H9 (cell line): Measurements from ENCODE around the gene OTOGL. TPM values are rescaled to one million over a fixed set of nuclear protein-coding genes. Genes with fewer than 3 reads are reported as not detected.

Source experiments
- DNase-seq: peaks from one replicate; pipeline ENCODE4 v3.0.0-alpha.2; 2017
- H2AFZ ChIP-seq: one replicate; pipeline ENCODE4 v1.6.1; 2013; ENCODE audit warnings: mild to moderate bottlenecking, low read length, control low read depth, moderate library complexity
- H2AK5ac ChIP-seq: 2 replicates; pipeline ENCODE4 v1.6.1; 2013; ENCODE audit warnings: low read length, control low read depth, mixed read lengths; ENCODE audit not compliant: insufficient read length
- H2BK120ac ChIP-seq: one replicate; pipeline ENCODE4 v1.6.1; 2013; ENCODE audit warnings: low read depth, mild to moderate bottlenecking, low read length, control low read depth, inconsistent platforms; ENCODE audit not compliant: poor library complexity, severe bottlenecking
- H2BK12ac ChIP-seq: 2 replicates; pipeline ENCODE4 v1.6.1; 2013; ENCODE audit warnings: low read length, control low read depth, mixed read lengths, low read depth; ENCODE audit not compliant: insufficient read length
- H2BK15ac ChIP-seq: 2 replicates; pipeline ENCODE4 v1.6.1; 2013; ENCODE audit warnings: low read depth, low read length, control low read depth
- H2BK20ac ChIP-seq: one replicate; pipeline ENCODE4 v1.6.1; 2013; ENCODE audit warnings: low read depth, mild to moderate bottlenecking, low read length, control low read depth, inconsistent platforms; ENCODE audit not compliant: poor library complexity, severe bottlenecking
- H2BK5ac ChIP-seq: 2 replicates; pipeline ENCODE4 v1.6.1; 2013; ENCODE audit warnings: low read length, control low read depth, mixed read lengths; ENCODE audit not compliant: insufficient read length
- H3K14ac ChIP-seq: 2 replicates; pipeline ENCODE4 v1.6.1; 2013; ENCODE audit warnings: low read length, control low read depth; ENCODE audit not compliant: insufficient read depth
- H3K18ac ChIP-seq: 2 replicates; pipeline ENCODE4 v1.6.1; 2013; ENCODE audit warnings: low read depth, mild to moderate bottlenecking, mixed read lengths, low read length, control low read depth; ENCODE audit not compliant: insufficient read length
- H3K23ac ChIP-seq: 2 replicates; pipeline ENCODE4 v1.6.1; 2013; ENCODE audit warnings: low read length, control low read depth, mixed read lengths, low read depth; ENCODE audit not compliant: insufficient read length
- H3K23me2 ChIP-seq: 2 replicates; pipeline ENCODE4 v1.6.1; 2013; ENCODE audit warnings: low read depth, mild to moderate bottlenecking, mixed read lengths, low read length, control low read depth; ENCODE audit not compliant: insufficient read length, poor library complexity, severe bottlenecking
- H3K27ac ChIP-seq: 2 replicates; pipeline ENCODE4 v1.5.1; 2013; ENCODE audit warnings: low read length, control low read depth, mixed read lengths, low read depth; ENCODE audit not compliant: insufficient read length
- H3K27me3 ChIP-seq: 2 replicates; pipeline ENCODE4 v1.6.1; 2013; ENCODE audit warnings: low read length, control low read depth, inconsistent platforms; ENCODE audit not compliant: insufficient read depth
- H3K4ac ChIP-seq: 2 replicates; pipeline ENCODE4 v1.6.1; 2013; ENCODE audit warnings: low read depth, mild to moderate bottlenecking, control low read depth, inconsistent platforms, low read length, moderate library complexity
- H3K4me1 ChIP-seq: 2 replicates; pipeline ENCODE4 v1.6.1; 2013; ENCODE audit warnings: low read length, control low read depth, inconsistent platforms; ENCODE audit not compliant: insufficient read depth
- H3K4me2 ChIP-seq: 2 replicates; pipeline ENCODE4 v1.6.1; 2013; ENCODE audit warnings: low read length, control low read depth, mixed read lengths; ENCODE audit not compliant: insufficient read length, insufficient read depth
- H3K56ac ChIP-seq: 2 replicates; pipeline ENCODE4 v1.6.1; 2013; ENCODE audit warnings: low read depth, mild to moderate bottlenecking, mixed read lengths, low read length, control low read depth; ENCODE audit not compliant: insufficient read length
- H3K79me1 ChIP-seq: 2 replicates; pipeline ENCODE4 v1.6.1; 2013; ENCODE audit warnings: low read depth, mild to moderate bottlenecking, moderate library complexity, low read length, control low read depth, inconsistent platforms; ENCODE audit not compliant: insufficient read depth, poor library complexity, severe bottlenecking
- H3K79me2 ChIP-seq: 2 replicates; pipeline ENCODE4 v1.6.1; 2013; ENCODE audit warnings: low read length, control low read depth, inconsistent platforms; ENCODE audit not compliant: insufficient read depth
- H3K9ac ChIP-seq: 2 replicates; pipeline ENCODE4 v1.6.1; 2013; ENCODE audit warnings: low read length, control low read depth, mixed read lengths; ENCODE audit not compliant: insufficient read length; ENCODE audit errors: extremely low read depth
- H3K9me3 ChIP-seq: one replicate; pipeline ENCODE4 v1.6.1; 2013; ENCODE audit warnings: low read depth, low read length, inconsistent platforms; ENCODE audit not compliant: control insufficient read depth
- H3T11ph ChIP-seq: one replicate; pipeline ENCODE4 v1.6.1; 2013; ENCODE audit warnings: mild to moderate bottlenecking, low read length, control low read depth, inconsistent platforms
- H4K20me1 ChIP-seq: one replicate; pipeline ENCODE4 v1.6.1; 2013; ENCODE audit not compliant: control insufficient read depth, insufficient read length, insufficient read depth
- H4K5ac ChIP-seq: 2 replicates; pipeline ENCODE4 v1.6.1; 2013; ENCODE audit warnings: low read depth, mild to moderate bottlenecking, mixed read lengths, low read length, control low read depth; ENCODE audit not compliant: insufficient read length
- H4K8ac ChIP-seq: replicated peaks from 2 replicates; pipeline ENCODE4 v1.6.1; 2013; ENCODE audit warnings: low read length, control low read depth, mixed read lengths, low read depth; ENCODE audit not compliant: insufficient read length
- H4K91ac ChIP-seq: 2 replicates; pipeline ENCODE4 v1.6.1; 2013; ENCODE audit warnings: low read depth, mild to moderate bottlenecking, moderate library complexity, mixed read lengths, low read length, control low read depth; ENCODE audit not compliant: insufficient read length
- H3K27ac Mint-ChIP-seq, 3 experiments: 2 replicates in 2 of 3; 3 replicates in 1 of 3; pipeline ENCODE4 v1.8.0; 2020 to 2021; ENCODE audit warnings: mixed read lengths in 3 of 3, mild to moderate bottlenecking in 1 of 3, moderate library complexity in 1 of 3
- H3K27me3 Mint-ChIP-seq: 2 replicates; pipeline ENCODE4 v1.8.0; 2021; ENCODE audit warnings: low read depth, mild to moderate bottlenecking, moderate library complexity, mixed read lengths
- H3K36me3 Mint-ChIP-seq, 3 experiments: 2 replicates in 2 of 3; 3 replicates in 1 of 3; pipeline ENCODE4 v1.8.0; 2020 to 2021; ENCODE audit warnings: low read depth in 3 of 3, mixed read lengths in 3 of 3; ENCODE audit not compliant: insufficient read depth in 1 of 3
- H3K4me1 Mint-ChIP-seq, 2 experiments: 2 replicates each; pipeline ENCODE4 v1.8.0; 2020; ENCODE audit warnings: mixed read lengths in 2 of 2
- H3K4me3 Mint-ChIP-seq, 2 experiments: 2 replicates in 1 of 2; 3 replicates in 1 of 2; pipeline ENCODE4 v1.8.0; 2020 to 2021; ENCODE audit warnings: mild to moderate bottlenecking in 2 of 2, mixed read lengths in 2 of 2, moderate library complexity in 1 of 2
- H3K9me3 Mint-ChIP-seq, 2 experiments: 2 replicates in 1 of 2; 3 replicates in 1 of 2; pipeline ENCODE4 v1.8.0; 2020; ENCODE audit warnings: mild to moderate bottlenecking in 2 of 2, mixed read lengths in 2 of 2, moderate library complexity in 1 of 2
- WGBS: extraction: QIAGEN DNeasy Blood & Tissue Kit; methylation state at CpG from one replicate; pipeline ENCODE4 v1.1.7; 2013; ENCODE audit warnings: missing lambda C conversion rate, low lambda C conversion rate, mixed read lengths; ENCODE audit not compliant: insufficient read length; ENCODE audit errors: extremely low coverage; 5-methylcytosine and 5-hydroxymethylcytosine counted together
- total RNA-seq: library from RNA; stranded (reverse); gene quantifications from 2 replicates; pipeline ENCODE4 v1.2.1, GENCODE V29; 2021
- TF ChIP-seq, protein P1 (sequence below): fragments of 200-600 bp; sonication (generic); conservative IDR thresholded peaks from 3 replicates; pipeline ENCODE4 v1.8.0; 2021; ENCODE audit warnings: antibody characterized with exemption, mild to moderate bottlenecking

Gene OTOGL
- total RNA-seq, 1 experiment from 2014 or later = 0.11 TPM

DNA sequence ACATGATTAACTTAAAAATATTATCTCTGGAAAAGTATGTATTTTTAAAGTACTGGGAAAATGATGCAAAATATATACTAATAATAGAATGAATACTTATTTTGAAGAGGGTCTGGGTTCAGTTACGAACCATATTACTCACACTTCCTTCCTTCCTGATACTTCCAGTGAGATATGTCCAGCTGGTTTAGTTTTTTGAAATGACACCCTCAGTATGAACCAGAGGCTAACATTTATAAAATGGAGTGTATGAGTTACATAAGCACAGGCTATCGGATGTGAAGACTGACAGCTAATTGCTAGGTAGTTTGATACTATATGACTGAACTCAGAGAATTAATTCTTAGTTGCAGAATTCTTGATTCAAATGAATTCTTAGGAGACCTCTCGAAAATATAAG is 122.9 kb downstream of the OTOGL start:
- Histone ChIP-seq H4K5ac (no peak overlapping the region), H2BK120ac (no peak overlapping the region), H3K4me1 (no peaks in the 10 kb centered on the region), H3K27ac (no peak overlapping the region), H3K9ac (no peak overlapping the region), H3K27me3 (no peaks in the 10 kb centered on the region), H2BK5ac (no peak overlapping the region), H3K79me2 (no peaks in the 10 kb centered on the region), H2AK5ac (no peak overlapping the region), H3K4me2 (no peak overlapping the region), H2AFZ (no peak overlapping the region), H2BK15ac (no peak overlapping the region), H3K14ac (no peak overlapping the region), H3K18ac (no peak overlapping the region), H2BK12ac (no peak overlapping the region), H3T11ph (no peak overlapping the region), H3K79me1 (no peaks in the 10 kb centered on the region), H3K23me2 (no peaks in the 10 kb centered on the region), H3K4ac (no peak overlapping the region), H4K91ac (no peak overlapping the region), H4K8ac (no peak overlapping the region), H3K56ac (no peak overlapping the region), H3K23ac (no peak overlapping the region), H2BK20ac (no peak overlapping the region), H4K20me1 (no peaks in the 10 kb centered on the region), H3K9me3 (no peaks in the 10 kb centered on the region)
- TF ChIP-seq, protein P1, sequence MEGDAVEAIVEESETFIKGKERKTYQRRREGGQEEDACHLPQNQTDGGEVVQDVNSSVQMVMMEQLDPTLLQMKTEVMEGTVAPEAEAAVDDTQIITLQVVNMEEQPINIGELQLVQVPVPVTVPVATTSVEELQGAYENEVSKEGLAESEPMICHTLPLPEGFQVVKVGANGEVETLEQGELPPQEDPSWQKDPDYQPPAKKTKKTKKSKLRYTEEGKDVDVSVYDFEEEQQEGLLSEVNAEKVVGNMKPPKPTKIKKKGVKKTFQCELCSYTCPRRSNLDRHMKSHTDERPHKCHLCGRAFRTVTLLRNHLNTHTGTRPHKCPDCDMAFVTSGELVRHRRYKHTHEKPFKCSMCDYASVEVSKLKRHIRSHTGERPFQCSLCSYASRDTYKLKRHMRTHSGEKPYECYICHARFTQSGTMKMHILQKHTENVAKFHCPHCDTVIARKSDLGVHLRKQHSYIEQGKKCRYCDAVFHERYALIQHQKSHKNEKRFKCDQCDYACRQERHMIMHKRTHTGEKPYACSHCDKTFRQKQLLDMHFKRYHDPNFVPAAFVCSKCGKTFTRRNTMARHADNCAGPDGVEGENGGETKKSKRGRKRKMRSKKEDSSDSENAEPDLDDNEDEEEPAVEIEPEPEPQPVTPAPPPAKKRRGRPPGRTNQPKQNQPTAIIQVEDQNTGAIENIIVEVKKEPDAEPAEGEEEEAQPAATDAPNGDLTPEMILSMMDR = no peak
- no peak overlapping the region for H3K27ac Mint-ChIP-seq
- no peaks in the 10 kb centered on the region for H3K27me3 Mint-ChIP-seq
- no CpG with 5 or more reads among the region's 3 CpGs for WGBS
- H3K4me3 Mint-ChIP-seq = no peak overlapping the region
- DNase-seq = no peak
- H3K9me3 Mint-ChIP-seq = no peaks in the 10 kb centered on the region
- H3K4me1 Mint-ChIP-seq = peaks cover 2 to 3% of the 10 kb centered on the region in 2 experiments; a peak in 2 of 4 replicates
- no peaks in the 10 kb centered on the region for H3K36me3 Mint-ChIP-seq
